HEK293T (cell line): ENCODE data around the gene CHST12.
A peak's percentile ranks its signal among the peaks of the same experiment; 100 is the strongest.
"Not testable (repeated sequence)": the region's sequence is repeated elsewhere in the genome, so short reads cannot be mapped to it uniquely, and the experiment has no call there.

Experiments used
- CTCF ChIA-PET: fragments of 350-600 bp; formaldehyde crosslinking; extraction: SDS; loops from one replicate; lab custom pipeline; 2021; ENCODE audit warnings: antibody characterized with exemption, inconsistent platforms; lab: Yijun Ruan, JAX
- POLR2A ChIA-PET: fragments of 350-600 bp; formaldehyde crosslinking; extraction: SDS; loops from one replicate; lab custom pipeline; 2020; ENCODE audit warnings: antibody characterized with exemption, inconsistent platforms; lab: Yijun Ruan, JAX
- DNase-seq: peaks from one replicate; pipeline ENCODE4 v3.0.0; 2012; ENCODE audit warnings: mixed read lengths; ENCODE audit errors: extremely low spot score
- ARNT ChIP-seq: fragments of 450-650 bp; IDR thresholded peaks from 2 replicates; pipeline ENCODE4 v1.6.1; 2017; ENCODE audit warnings: mild to moderate bottlenecking
- BHLHE40 ChIP-seq: fragments of 450-650 bp; IDR thresholded peaks from 2 replicates; pipeline ENCODE4 v1.6.1; 2016; ENCODE audit warnings: mild to moderate bottlenecking, moderate library complexity, borderline replicate concordance
- CTBP1 ChIP-seq: fragments of 450-650 bp; IDR thresholded peaks from 2 replicates; pipeline ENCODE4 v1.6.1; 2016; ENCODE audit warnings: borderline replicate concordance
- ELF4 ChIP-seq: fragments of 450-650 bp; IDR thresholded peaks from 2 replicates; pipeline ENCODE4 v1.6.1; 2017; ENCODE audit warnings: antibody characterized with exemption
- FOXA1 ChIP-seq: fragments of 450-650 bp; IDR thresholded peaks from 2 replicates; pipeline ENCODE4 v1.6.1; 2016; ENCODE audit warnings: mild to moderate bottlenecking
- FOXK2 ChIP-seq: fragments of 450-650 bp; IDR thresholded peaks from 2 replicates; pipeline ENCODE4 v1.6.1; 2016; ENCODE audit warnings: mild to moderate bottlenecking
- FOXM1 ChIP-seq: fragments of 450-650 bp; IDR thresholded peaks from 2 replicates; pipeline ENCODE4 v1.6.1; 2017; ENCODE audit warnings: mild to moderate bottlenecking, borderline replicate concordance
- HDGF ChIP-seq: fragments of 450-650 bp; IDR thresholded peaks from 2 replicates; pipeline ENCODE4 v1.6.1; 2017; ENCODE audit warnings: antibody characterized with exemption, borderline replicate concordance
- L3MBTL2 ChIP-seq: fragments of 450-650 bp; conservative IDR thresholded peaks from 2 replicates; pipeline ENCODE4 v1.6.1; 2016; ENCODE audit warnings: mild to moderate bottlenecking
- LEF1 ChIP-seq: fragments of 450-650 bp; IDR thresholded peaks from 2 replicates; pipeline ENCODE4 v1.6.1; 2017; ENCODE audit warnings: mild to moderate bottlenecking, borderline replicate concordance
- NFRKB ChIP-seq: fragments of 450-650 bp; IDR thresholded peaks from 2 replicates; pipeline ENCODE4 v1.6.1; 2016; ENCODE audit warnings: mild to moderate bottlenecking, moderate library complexity
- PKNOX1 ChIP-seq: fragments of 450-650 bp; IDR thresholded peaks from 2 replicates; pipeline ENCODE4 v1.6.1; 2016
- SP1 ChIP-seq: fragments of 450-650 bp; IDR thresholded peaks from 2 replicates; pipeline ENCODE4 v1.6.1; 2017
- SUZ12 ChIP-seq: fragments of 450-650 bp; IDR thresholded peaks from 2 replicates; pipeline ENCODE4 v1.6.1; 2016; ENCODE audit warnings: mild to moderate bottlenecking
- TARDBP ChIP-seq: fragments of 450-650 bp; IDR thresholded peaks from 2 replicates; pipeline ENCODE4 v1.6.1; 2016
- ZNF384 ChIP-seq: fragments of 450-650 bp; IDR thresholded peaks from 2 replicates; pipeline ENCODE4 v1.6.1; 2016

The CHST12 gene

GRCh38 chr7:2411049-2411448 is 7.6 kb downstream of the CHST12 start:
- no peak for DNase-seq
- TF ChIP-seq CTBP1 (no peak), ELF4 (no peak), LEF1 (no peak), NFRKB (no peak), SP1 (no peak), HDGF (no peak), BHLHE40 (no peak), PKNOX1 (no peak), L3MBTL2 (no peak), ZNF384 (no peak), TARDBP (no peak), FOXK2 (no peak), FOXM1 (no peak), SUZ12 (no peak), ARNT (no peak), FOXA1 (no peak)
- POLR2A ChIA-PET: no interaction called here
- CTCF ChIA-PET: no interaction called here

GRCh38 chr7:2411815-2412586 is 8.6 kb downstream of the CHST12 start:
- 0 out of 2 replicates have a peak, but pooled peaks have one; percentile 1 for TF ChIP-seq PKNOX1
- TF ChIP-seq CTBP1: no peak
- no peak for DNase-seq
- CTCF ChIA-PET: interaction anchor here (0.7 to 1.0 kb wide), 2 partner anchors 57 to 99 kb away, joined by 3 to 4 read pairs; no protein-coding TSS in a partner anchor
- POLR2A ChIA-PET: interaction anchor here (1.2 to 1.5 kb wide), 2 partner anchors 9 to 58 kb away, joined by 4 to 6 read pairs; partner anchors contain the start of gene CHST12

GRCh38 chr7:2412587-2413201 is 9.3 kb downstream of the CHST12 start:
- no peak for DNase-seq
- ChIA-PET CTCF (interaction anchor here (0.7 to 1.0 kb wide), 2 partner anchors 56 to 100 kb away, joined by 3 to 4 read pairs; no protein-coding TSS in a partner anchor), POLR2A (interaction anchor here (1.2 to 1.5 kb wide), 2 partner anchors 9 to 59 kb away, joined by 4 to 6 read pairs; partner anchors contain the start of gene CHST12)
- TF ChIP-seq SP1 (no peak), SUZ12 (no peak), PKNOX1 (no peak), BHLHE40 (no peak), ARNT (no peak), HDGF (no peak)

DNA sequence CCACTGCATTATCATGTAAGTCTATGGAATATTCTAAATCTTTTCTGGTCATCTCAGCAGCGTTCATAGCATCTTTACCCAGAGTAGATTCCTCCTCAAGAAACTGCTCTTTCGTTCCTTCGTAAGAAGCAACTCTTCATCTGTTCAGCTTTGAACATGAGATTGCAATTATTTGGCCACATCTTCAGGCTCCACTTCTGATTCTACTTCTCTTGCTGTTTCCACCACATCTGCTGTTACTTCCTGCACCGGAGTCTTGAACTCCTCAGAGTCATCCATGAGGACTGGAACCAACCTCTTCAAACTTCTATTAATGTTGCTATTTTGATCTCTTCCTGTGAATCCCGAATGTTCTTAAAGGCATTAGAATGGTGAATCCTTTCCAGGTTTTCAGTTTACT is 12.7 kb downstream of the CHST12 start:
- TF ChIP-seq FOXM1 (no peak), BHLHE40 (no peak), SUZ12 (no peak), CTBP1 (no peak), SP1 (no peak), L3MBTL2 (no peak), ARNT (no peak), FOXK2 (no peak), HDGF (no peak), NFRKB (no peak), LEF1 (no peak), FOXA1 (no peak)
- ChIA-PET CTCF (no interaction called here), POLR2A (no interaction called here)
- DNase-seq: no peak

DNA sequence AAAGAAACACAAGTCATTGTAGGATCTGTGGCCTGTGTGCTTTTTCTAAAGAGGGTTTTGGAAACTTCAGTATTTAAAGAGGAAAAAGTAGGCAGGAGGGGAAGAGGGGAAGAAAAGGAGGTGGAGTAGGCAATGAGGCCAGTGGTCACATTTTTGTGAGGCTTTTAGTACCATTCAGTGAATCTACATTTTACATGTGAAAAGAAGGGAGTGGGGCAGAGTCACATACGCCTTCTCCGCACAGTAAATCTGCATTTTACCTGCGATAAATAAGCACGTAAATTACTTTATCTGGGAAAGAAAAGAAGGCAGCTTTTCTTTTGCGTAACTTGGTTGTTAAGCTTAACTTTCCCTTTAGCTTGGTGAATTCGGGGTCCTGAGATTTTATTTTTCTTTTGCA is 13.2 kb downstream of the CHST12 start:
- ChIA-PET CTCF (no interaction called here), POLR2A (no interaction called here)
- DNase-seq: no peak
- TF ChIP-seq L3MBTL2: no peak
- TF ChIP-seq FOXA1: no peak
- TF ChIP-seq BHLHE40: no peak
- TF ChIP-seq PKNOX1: no peak
- TF ChIP-seq FOXM1: no peak
- no peak for TF ChIP-seq ARNT
- TF ChIP-seq ELF4: no peak
- no peak for TF ChIP-seq HDGF
- no peak for TF ChIP-seq CTBP1
- no peak for TF ChIP-seq FOXK2
- no peak for TF ChIP-seq ZNF384
- TF ChIP-seq SP1: no peak
- TF ChIP-seq LEF1: no peak

DNA sequence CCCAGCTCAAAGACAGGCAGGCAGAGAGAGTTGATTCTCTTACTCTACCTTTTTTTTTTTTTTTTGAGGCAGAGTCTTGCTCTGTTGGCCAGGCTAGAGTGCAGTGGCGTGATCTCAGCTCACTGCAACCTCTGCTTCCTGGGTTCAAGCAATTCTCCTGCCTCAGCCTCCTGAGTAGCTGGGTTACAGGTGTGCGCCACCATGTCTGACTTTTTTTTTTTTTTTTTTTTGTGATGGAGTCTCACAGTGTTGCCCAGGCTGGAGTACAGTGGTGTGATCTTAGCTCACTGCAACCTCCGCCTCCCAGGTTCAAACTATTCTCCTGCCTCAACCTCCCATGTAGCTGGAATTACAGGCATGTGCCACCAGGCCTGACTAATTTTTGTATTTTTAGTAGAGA is 13.8 kb downstream of the CHST12 start:
- not testable (repeated sequence) for DNase-seq

More for the DNA sequence above, 13.8 kb downstream of the CHST12 start:
- POLR2A ChIA-PET, CTCF ChIA-PET: not testable (repeated sequence)
